ENCODE results near the gene PRKN.

The PRKN gene

DNA sequence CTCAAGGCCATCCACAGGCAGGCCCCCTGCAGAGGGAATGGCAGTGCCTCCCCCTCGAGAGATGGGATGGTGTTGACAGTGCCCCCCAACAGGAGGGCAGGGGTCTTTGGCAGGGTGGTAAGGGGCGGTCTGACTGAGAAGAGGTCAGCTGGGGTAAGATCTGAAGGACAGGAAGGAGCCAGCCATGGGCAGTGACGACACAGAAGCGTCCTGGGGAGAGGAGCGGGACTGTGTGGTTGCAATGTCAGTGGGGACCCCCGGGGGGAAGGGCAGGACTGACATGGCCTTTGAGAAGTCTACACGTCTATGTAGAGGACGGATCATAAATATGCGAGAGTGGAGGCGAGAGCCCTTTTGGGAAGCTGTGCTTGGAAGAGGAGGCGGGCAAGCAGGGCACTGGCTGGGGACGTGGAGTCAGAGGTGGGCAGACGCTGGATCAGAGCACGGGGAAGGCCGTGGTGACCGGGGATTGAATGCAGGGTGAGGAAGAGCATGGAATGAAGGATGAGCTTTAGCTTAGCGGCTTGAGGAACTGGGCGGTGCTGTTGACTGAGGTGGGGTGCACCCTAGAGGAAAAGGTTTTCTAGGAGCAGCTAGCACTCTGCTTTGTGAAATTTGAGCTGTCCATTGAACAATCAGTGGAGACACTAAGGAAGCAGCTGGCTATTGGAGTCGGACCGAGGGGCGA lies 1371.3 kb downstream of the PRKN start:
- Histone ChIP-seq H3F3A (ENCODE audit: insufficient read depth, low read length) (no peaks in the 10 kb centered on the region), H3K9me2 (ENCODE audit: low read depth, low read length) (no peaks in the 10 kb centered on the region), H2AFZ (ENCODE audit: low read length) (no peak overlapping the region), H3K4me2 (ENCODE audit: low read length) (no peak overlapping the region), H3K9me3 (ENCODE audit: low read length) (no peaks in the 10 kb centered on the region), H3K36me3 (ENCODE audit: insufficient read depth, low read length) (no peaks in the 10 kb centered on the region), H3K9ac (ENCODE audit: low read length) (no peak overlapping the region), H3K4me1 (ENCODE audit: insufficient read depth, low read length, severe bottlenecking) (no peaks in the 10 kb centered on the region), H4K20me1 (ENCODE audit: insufficient read depth, low read length) (no peaks in the 10 kb centered on the region), H3K79me2 (ENCODE audit: insufficient read depth, low read length) (no peaks in the 10 kb centered on the region), H3K27ac (ENCODE audit: low read depth, low read length, poor library complexity, severe bottlenecking) (no peak overlapping the region), H3K4me3 (ENCODE audit: low read depth, low read length, poor library complexity, severe bottlenecking) (no peak overlapping the region), H3K27me3 (ENCODE audit: insufficient read depth, low read length) (no peaks in the 10 kb centered on the region)
- TF ChIP-seq CTCF (IDR thresholded peaks at IDR 0.05; ENCODE audit: low read length) (no peak), EZH2 (IDR thresholded peaks at IDR 0.05; ENCODE audit: borderline replicate concordance, low read length) (no peak)

DNA sequence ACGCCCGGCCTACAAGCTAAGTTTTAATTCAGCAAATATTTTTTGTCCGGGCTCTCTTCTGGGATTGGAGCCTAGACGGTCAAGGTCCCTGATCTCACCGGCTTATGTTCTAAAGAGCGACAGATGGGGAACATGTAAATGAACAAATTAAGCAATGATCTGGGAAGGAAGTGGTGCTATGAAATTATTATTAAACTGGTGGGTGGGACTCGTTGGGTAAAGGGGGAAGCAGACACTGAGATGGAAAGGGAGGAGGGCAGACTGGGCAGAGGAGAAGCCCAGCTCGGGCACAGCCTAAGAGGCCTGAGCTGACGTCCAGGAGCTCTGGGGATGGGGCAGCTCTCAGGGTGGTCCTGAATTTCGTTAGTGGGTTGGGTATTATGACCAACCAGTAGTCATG lies 1371.9 kb downstream of the PRKN start:
- no peak overlapping the region for H3K4me2 ChIP-seq (ENCODE audit: low read length)
- TF ChIP-seq EZH2 (IDR thresholded peaks at IDR 0.05; ENCODE audit: borderline replicate concordance, low read length) (no peak), CTCF (IDR thresholded peaks at IDR 0.05; ENCODE audit: low read length) (no peak)
- H3K9me2 ChIP-seq (ENCODE audit: low read depth, low read length) = no peaks in the 10 kb centered on the region
- H3K36me3 ChIP-seq (ENCODE audit: insufficient read depth, low read length) = no peaks in the 10 kb centered on the region
- no peak overlapping the region for H3K4me3 ChIP-seq (ENCODE audit: low read depth, low read length, poor library complexity, severe bottlenecking)
- no peaks in the 10 kb centered on the region for H4K20me1 ChIP-seq (ENCODE audit: insufficient read depth, low read length)
- no peaks in the 10 kb centered on the region for H3K79me2 ChIP-seq (ENCODE audit: insufficient read depth, low read length)
- H3K4me1 ChIP-seq (ENCODE audit: insufficient read depth, low read length, severe bottlenecking) = no peaks in the 10 kb centered on the region
- no peaks in the 10 kb centered on the region for H3F3A ChIP-seq (ENCODE audit: insufficient read depth, low read length)
- H3K27ac ChIP-seq (ENCODE audit: low read depth, low read length, poor library complexity, severe bottlenecking) = no peak overlapping the region
- H3K27me3 ChIP-seq (ENCODE audit: insufficient read depth, low read length) = no peaks in the 10 kb centered on the region
- H3K9me3 ChIP-seq (ENCODE audit: low read length) = no peaks in the 10 kb centered on the region
- no peak overlapping the region for H2AFZ ChIP-seq (ENCODE audit: low read length)
- no peak overlapping the region for H3K9ac ChIP-seq (ENCODE audit: low read length)

DNA sequence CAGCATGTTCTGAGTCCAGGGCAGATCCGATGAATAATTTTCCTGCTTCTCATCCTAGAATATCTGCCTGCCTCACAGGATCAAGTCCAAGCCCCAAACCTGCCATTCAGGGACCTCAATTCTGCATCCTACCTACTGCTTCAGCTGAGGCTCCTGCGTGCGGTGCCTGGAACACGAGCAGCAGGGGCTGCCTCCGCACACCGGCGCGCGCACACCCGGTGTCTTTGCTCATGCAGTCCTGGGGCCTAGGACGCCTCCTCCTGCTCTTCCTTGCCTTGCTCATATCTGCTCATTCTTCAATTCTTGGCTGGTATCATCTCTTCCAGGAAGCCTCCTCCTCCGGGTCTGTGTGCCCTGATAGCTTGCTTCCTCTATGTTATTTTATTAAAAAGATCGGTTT lies 1372.6 kb downstream of the PRKN start:
- H2AFZ ChIP-seq (ENCODE audit: low read length) = no peak overlapping the region
- H3F3A ChIP-seq (ENCODE audit: insufficient read depth, low read length) = no peaks in the 10 kb centered on the region
- no peak overlapping the region for H3K4me3 ChIP-seq (ENCODE audit: low read depth, low read length, poor library complexity, severe bottlenecking)
- H3K4me1 ChIP-seq (ENCODE audit: insufficient read depth, low read length, severe bottlenecking) = no peaks in the 10 kb centered on the region
- no peaks in the 10 kb centered on the region for H3K27me3 ChIP-seq (ENCODE audit: insufficient read depth, low read length)
- H3K9ac ChIP-seq (ENCODE audit: low read length) = no peak overlapping the region
- no peaks in the 10 kb centered on the region for H3K9me3 ChIP-seq (ENCODE audit: low read length)
- no peaks in the 10 kb centered on the region for H3K9me2 ChIP-seq (ENCODE audit: low read depth, low read length)
- no peaks in the 10 kb centered on the region for H3K36me3 ChIP-seq (ENCODE audit: insufficient read depth, low read length)
- no peaks in the 10 kb centered on the region for H3K79me2 ChIP-seq (ENCODE audit: insufficient read depth, low read length)
- no peak overlapping the region for H3K4me2 ChIP-seq (ENCODE audit: low read length)
- H3K27ac ChIP-seq (ENCODE audit: low read depth, low read length, poor library complexity, severe bottlenecking) = no peak overlapping the region
- no peaks in the 10 kb centered on the region for H4K20me1 ChIP-seq (ENCODE audit: insufficient read depth, low read length)
- no peak for TF ChIP-seq EZH2 (IDR thresholded peaks at IDR 0.05; ENCODE audit: borderline replicate concordance, low read length)
- no peak for TF ChIP-seq CTCF (IDR thresholded peaks at IDR 0.05; ENCODE audit: low read length)

Data from OCI-LY1 (cell line).